LoVo (cell line): ENCODE results near the gene BAK1.

Experiments
- DNase-seq: peaks from one replicate; pipeline ENCODE4 v3.0.0-alpha.2; 2016; ENCODE audit warnings: low spot score

BAK1 gene

DNA sequence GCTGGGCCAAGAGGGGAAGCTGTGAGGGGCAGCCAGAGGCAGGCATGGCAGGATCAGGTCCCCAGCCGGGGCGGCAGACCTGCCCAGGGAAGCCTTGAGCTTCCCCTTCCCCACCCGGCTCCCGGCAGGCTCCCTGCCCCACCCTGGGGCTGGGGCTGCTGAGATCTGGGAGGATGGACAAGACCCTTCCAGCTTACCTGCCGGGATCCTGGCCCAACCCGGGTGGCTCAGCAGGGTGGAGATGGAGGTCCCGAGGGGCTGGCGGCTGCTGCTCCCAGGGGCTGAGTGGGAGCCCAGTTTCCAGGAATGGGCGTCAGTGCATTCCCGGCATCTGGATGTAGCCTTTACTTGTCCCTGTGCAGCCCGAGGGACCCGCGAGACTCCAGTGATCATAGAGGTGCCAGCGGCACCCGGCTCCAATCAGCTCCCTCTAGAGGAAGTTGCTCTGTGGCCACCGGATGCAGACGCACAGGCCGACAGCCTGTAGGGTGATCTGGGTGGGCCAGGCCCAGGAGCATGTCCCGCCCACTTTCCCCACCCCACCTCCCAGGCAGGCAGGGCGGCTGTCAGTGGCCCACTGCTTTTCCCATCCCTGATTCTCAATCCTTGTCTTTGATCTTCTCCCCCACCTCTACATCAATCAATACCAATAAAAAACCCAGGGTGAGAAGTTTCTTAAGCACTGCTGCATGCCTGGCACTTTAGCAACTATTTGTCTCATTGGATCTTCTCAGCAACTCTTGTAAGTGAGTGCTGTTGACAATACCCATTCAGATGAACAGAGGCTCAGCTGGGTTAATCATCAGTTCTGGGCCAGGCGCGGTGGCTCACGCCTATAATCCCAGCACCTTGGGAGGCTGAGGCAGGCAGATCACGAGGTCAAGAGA is at the start of gene BAK1:
Gene BAK1, minus strand, starts transcription at position 449 of the 887 bp plus-strand sequence. CDS start 2,672 bp downstream, outside the sequence.
- DNase-seq: peak; percentile 93

DNA sequence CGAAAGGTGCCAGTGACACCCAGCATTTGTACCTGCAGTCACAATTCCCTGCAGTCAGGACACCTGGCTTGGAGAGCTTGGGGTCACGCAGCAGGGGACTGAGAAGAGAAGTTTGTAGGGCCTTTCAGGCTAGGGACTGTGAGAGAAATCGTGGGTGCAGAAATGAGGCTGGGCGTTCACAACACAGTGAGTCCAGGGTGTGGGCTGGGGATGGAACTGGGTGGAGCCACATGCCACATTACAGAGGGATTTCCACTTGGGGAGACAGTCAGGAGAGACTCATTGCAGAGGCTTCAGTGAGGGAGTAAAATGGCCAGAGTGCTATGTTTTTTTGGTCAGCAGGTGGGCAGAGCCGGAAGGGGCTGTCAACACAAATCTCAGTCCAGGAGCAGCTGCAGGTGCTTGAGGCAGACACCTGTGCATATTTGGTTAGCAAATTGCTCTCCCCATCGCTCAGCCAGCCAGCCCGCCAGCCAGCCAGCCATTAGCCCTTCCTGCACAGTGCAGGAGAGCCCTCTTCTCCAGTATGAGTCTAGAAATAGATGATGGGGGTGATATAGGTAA is 48.4 kb upstream of the BAK1 start:
- DNase-seq: no peak

DNA sequence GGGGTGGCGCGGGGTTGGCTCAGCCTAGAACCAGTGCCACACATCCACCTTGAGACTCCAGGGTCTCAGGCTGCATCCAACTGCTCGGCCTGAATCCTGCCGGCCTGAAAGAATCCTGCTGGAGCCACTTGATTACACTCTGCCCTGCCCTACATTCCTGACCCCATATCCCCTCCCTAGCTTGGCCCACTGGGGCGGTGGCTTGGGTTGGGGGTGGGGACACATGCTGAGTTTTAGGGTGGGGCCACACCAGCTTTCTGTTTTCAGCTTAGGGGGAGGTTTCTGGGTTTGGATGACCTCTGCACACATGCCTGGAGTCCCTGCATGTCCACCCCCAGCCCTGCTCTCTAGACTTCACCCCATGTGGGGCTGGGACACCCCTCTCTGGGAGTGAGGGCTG is 47.8 kb upstream of the BAK1 start:
- no peak for DNase-seq

DNA sequence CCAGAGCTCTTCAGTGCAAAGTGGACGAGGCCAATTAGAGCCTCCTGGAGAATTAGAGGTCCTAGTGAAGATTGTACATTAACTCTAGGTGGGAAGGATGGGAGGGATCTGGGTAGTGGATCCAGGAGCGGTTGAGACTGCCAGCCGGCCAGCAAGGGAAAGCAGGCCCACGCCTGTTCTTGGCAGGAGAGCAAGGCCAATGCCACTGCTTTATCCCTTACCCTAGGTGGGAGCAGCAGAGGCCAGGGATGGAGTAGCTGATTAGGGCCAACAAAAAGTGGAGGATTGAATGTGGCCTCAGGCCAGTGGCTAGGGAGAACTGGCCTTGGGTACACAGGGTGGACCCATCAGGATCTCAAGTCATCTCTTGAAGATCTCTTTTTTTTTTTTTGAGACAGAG is 44.8 kb upstream of the BAK1 start:
- DNase-seq: no peak

DNA sequence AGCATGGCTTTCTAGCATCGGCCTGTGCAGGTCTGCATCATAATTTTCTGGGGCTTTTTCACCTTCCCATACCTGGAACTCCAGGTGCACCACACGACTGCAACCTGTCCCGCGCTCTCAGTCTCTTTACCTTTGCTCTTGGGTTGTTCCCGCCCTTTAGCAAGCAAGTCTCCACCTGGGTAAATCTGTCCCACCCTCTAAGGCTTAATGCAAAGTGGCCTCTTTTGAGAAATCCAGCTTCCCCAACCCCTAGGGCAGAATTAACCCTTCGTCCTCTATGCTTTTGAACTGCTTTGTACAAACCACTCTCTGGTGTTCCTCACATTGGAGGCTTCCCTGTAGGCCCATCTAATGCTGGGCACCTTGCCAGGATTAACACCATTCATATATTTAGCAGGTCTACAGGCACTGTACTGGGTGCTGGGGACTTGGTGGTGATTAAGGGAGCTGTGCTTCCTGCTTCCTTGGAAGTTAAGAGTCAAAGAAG is 43.9 kb upstream of the BAK1 start:
- no peak for DNase-seq

DNA sequence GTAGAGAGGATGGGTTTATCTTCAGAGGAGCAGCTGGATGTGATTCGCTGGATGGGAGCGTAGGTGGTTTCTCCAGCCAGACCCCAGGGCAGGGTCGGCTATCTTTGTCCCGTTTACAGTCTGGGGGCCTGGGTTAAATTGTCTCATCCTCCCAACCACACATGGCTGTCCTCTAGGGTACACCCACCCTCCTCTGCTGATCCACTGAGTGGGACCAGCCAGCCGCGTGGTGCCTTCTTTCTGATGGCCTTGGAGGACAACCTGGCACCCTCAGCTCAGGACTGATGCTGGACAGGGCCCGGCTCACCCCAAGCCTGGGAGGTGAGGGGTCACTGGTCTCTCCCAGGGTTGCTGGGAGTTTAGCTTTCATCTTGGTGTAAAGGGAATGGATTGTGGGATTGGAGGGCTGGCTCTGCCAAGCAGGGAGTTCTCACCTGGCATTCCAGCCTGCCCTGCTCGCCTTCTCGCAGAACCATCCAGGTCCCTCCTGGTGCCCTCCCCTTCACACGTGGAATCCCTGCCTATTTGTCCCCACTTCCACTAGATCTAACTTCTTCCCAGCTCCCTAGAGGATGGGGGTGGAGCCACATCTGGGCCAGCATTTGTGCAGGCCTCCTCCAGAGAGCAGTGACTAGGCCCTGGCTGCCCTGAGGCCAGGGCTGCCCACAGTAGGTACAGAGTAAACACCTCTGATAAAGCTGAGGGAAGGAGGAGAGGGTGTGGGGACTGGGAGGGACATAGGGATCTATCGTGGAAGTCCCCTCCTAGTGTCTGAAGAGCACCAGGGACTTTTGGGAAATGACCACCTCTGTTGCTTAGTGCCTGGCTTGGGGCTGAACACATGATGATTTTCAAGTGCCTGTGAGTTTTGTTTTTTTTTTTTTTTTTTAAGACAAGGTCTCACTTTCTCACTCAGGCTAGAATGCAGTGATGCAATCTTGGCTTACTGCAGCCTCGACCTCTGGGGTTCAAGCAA is 42.7 kb upstream of the BAK1 start:
- DNase-seq: no peak

DNA sequence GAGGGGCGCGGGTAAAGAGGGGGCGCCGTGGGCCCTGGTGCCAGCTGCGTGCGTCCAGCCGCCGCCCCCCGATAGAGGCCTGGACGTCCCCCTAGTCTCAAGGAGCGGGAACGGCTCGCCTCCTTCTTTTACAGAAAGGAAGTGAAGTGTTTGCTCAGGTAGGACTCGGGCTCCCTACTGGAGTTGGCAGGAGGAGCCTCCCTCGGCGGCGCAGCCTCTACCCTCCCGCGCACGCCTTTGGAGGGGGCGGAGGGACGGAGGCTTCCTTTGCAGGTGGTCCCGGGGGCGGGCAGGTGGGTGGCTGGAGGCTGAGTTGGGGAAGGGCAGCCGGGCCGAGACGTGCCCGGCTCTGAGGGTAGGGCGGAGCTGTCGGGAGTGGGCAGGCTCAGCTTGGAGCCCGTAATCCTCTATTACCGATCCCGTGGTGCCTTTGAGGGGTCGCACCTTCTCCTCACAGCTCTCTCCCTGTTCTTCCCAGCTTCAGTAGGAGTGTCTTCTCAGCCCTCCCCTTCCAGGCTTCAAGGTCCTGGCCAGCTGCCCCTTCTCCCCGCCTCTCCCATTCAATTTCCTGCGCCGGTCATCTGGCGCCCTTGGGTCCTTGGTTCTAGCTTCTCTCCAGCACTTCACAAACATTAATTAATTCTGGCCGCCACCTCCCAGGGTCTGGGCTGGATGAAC is 41.8 kb upstream of the BAK1 start:
- DNase-seq: peak; percentile 31

DNA sequence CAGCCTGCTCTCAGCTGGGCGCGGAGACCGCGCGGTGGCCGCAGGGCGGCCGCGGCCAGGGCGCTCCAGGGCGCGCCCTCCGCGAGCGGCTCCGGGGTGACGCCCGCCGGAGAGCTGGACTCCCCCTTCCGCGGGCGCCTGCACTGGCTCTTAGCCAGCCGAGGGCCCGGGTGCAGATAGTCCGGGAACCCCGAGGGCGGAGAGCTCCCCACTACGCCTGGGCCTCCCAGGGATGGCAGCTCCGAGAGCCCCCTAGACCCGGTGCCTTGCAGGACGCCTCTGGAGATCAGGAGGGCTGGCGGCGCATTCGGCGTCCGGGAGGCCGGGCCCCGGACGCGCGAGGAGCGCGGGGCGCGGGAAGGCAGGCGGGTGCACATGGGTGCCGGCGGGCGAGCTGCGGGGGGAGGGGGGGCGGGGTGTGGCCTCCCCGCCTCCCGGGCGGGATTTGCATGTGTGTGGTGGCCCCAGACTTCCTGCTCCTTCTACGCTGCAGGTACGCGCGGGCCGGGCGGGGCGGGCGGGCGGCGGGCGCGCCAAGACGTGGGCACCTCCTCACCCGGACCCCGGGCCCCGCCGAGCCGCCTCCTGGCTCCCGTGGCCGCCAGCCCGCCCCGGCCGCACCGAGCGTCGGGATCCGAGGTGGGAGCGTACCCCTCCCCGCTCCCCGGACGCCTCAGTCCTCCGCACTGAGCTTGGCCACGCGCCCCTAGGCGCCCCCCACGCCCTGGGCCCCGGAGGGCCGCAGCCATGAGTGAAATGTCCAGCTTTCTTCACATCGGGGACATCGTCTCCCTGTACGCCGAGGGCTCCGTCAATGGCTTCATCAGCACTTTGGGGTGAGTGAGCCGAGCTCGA is 41.0 kb upstream of the BAK1 start, which contains the start of gene ITPR3:
Gene ITPR3, plus strand, starts transcription at position 467 of the 855 bp plus-strand sequence. Its CDS starts 281 bp downstream, at position 748.
- peak; percentile 76 for DNase-seq

DNA sequence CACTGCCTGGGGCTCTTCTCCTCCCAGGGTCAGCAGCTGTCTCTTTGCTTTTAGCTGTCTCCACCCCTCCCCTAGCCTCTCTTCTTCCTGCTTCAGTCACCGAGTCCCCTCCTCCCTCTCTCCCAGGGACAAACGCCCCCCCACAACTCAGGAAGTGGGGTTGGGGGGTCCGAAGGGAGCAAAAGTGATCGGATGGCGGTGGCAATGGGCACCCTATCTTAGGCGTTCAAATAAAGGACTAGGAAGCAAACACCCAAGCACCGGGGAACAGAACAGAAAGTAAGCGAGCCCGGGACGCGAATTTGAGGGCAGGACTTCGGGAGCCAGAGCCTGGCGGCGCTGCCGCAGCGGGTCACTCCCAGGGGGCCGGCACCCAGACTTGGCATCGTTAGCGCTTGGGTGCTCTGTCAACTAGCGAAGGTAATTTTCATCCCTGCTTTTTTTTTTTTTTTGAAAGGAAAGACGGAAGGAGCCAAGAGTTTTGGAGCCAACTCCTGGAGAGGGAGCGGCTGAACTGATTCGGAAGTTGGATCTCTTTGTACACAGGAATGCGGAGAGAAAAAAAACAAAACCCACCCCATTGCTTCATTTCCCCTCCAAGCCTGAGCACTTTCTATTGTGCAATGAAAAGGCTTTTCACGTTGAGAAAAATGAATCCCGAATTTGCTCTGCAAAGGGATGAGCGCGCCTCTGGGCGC is 40.2 kb upstream of the BAK1 start:
- DNase-seq: peak; percentile 56

DNA sequence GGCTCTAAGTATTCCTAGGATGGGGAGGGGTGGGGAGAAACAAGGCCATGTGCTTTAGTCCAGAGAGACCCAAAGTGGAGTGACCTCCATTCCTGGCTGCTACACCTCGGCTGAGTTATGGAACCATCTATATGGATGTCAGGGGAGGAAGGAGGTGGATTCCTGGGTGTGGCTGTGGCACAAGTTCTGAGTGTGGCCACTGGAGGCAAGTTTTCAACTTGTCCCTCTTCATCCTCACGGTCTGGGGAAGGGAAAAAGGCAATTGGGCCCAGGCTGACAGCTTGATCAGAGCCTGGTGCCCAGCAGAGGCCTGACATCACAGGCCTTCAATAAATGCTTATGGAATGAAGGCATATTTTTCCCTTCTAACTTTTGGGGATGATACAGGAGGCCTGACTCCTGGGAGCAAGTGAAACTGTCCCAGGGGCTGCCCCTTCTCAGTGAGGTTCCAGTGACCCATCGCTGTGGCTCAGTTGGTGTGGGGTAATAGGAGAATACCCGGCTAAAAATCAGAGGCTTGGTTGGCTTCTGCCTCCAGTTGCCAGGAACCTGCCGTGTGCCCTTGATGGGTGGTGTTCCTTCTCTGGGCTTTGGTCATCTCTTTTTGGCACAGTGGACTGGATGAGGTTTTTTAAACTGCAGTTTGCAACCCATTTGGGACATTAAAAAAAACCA is 39.2 kb upstream of the BAK1 start:
- peak; percentile 22 for DNase-seq

DNA sequence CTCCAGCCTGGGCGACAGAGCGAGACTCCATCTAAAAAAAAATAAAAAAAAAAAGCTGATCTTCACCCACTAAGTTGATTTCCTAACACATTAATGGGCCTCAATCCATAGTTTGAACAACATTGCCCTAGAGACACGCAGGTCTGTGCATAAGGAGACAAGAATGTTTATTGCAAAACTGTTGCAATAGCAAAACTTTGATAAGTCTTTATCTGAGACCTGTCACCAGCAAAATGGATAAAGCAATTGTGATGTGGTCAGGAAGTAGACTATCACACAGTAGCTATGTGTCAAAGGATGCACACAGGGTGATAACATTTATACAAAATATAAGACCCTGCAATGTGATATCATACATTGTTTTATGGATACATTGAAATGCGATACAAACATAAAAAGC is 36.8 kb upstream of the BAK1 start:
- DNase-seq: no peak

DNA sequence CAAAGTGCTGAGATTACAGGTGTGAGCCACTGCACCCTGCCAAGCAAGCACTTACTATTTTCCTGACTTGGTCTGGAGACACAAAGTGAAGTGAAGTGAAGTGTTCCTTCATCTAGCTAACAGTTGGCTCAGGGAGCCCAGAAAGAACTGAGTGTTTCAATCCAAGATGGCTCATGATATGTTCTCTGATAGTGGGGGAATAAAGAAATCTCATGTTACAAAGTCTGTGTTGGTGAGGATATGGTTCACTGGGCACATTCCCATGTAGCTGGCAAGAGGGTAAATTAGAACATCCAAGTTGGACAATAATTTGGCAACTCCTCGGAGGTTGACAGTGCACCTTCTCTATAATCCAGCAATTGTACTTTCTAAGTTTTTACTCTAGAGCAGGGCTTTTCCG is 36.0 kb upstream of the BAK1 start:
- no peak for DNase-seq

DNA sequence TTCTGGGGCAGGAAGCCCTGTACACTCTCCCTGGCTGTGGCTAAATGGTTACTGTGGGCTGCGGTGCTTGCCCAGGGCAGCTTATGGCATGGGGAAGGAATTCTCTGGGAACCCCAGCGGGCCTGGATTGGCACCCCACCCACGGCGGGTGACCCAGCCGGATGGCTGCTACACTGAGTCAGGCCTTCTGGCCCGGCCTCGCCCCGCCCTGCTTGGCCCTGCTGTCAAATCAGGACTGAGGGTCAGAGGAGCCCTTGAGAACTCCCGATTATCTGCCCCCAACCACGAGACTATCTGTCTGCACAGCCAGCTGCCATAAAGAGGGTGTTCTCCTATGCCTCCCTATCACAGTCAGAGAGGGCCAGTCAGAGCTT is 33.7 kb upstream of the BAK1 start:
- no peak for DNase-seq

DNA sequence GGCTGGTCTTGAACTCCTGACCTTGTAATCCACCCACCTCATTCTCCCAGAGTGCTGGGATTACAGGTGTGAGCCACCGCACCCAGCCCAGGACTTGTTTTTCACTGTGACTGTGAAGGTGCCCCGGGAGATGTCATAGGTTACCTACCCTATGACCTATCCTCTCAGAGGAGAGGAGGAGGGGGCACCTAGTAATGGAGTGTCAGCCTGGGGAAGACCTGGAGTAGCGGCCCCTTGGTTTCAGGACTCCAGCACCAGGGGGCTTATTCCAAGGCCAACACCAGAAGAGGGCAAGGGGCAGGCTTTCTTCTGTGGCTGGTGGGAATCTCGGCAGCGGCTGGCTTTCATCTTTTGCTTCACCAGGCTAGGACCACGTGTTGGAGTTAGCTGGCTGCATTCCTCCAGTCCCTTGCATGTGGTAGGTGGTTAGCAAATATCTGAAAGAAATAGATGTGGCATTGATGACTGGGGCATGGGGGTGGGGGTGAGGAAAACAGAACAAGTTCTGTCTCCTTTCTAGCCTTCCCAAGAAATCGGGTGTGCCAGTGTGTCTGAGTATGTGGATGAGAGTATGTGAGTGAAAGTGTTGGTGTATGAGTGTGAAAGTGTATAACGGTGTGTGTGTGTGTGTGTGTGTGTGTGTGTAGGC is 33.2 kb upstream of the BAK1 start:
- no peak for DNase-seq

DNA sequence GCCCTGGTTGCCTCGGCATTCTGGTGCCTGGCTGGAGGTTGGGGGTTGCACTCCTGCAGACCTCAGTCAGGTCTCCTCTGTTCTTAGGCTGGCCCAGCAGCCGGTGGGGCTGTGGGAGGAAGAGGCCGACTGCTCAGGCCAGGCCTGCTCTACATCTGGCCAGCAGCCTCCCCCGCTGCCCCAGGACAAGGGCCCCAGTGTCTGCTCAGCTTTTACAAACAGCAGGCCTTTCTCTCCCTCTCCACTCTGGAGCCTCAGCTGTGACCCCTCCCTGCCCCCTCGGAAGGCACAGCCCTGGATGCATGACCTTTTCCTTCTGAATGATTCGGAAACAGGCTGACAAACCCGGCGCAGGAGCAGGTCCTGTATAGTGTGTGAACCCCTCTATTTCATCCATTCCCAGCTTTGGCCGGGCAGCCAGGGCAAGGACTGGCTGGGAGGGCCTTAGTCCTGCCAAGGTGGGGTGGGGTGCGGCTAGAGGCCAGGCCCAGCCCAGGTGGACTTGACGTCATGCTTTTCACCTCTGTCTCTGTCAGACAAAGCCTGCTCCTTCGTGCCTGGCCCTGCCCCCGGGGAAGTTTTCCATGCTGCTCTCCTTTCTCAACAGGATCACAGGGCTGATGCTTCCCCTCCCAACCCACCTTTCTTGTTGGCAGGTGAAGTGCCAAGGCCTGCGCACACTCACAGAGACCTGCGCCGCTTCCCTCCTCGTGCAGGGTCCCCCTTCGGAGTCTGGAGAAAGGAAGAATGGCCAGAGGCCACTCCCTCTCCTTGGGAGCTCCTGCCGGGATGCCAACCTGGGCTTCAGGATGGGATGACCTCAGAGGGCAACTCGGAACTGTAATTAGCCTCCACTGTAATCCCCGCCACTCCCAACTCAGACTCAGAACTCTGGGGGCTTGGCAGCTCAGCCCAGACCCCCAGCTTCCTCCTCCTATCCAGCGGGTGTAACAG is 31.0 kb upstream of the BAK1 start:
- no peak for DNase-seq

DNA sequence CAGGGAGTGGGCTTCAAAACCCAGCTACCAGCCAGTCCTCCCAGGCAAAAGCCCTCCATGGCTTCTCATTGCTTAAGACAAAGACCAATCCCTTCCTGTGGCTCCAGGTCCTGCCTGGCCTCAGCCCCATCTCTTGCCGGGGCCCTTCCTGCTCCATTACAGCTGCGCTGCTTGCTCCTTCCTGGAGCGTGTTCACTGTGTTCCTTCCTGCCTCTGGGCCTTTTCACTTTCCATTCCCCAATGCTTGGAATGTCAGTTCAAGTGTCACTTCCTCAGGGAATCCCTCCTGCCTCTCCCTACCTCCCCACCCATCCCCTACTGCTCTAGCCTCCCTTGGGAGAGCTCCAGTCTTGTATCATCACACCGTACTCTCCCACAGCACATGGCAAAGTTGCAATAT is 30.0 kb upstream of the BAK1 start:
- DNase-seq: no peak

DNA sequence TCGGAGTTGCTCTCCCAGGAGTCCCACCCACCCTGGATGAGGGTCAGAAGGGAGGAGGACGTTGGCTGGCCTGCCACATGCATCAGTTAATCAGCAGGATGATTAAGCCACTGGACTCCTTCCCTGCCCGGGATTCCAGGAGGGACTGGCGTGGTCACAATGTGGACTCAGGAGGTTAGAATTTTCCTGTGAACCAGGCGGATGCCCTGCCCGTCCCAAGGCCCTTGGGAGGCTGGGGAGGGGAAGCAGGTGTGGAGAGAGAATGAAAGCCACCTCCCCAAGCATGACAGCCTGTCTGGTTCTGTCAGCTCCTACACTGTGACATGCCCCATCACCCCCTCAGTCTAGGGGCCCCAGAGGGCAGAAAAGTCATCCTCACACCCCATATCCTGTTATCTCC is 29.5 kb upstream of the BAK1 start:
- no peak for DNase-seq

DNA sequence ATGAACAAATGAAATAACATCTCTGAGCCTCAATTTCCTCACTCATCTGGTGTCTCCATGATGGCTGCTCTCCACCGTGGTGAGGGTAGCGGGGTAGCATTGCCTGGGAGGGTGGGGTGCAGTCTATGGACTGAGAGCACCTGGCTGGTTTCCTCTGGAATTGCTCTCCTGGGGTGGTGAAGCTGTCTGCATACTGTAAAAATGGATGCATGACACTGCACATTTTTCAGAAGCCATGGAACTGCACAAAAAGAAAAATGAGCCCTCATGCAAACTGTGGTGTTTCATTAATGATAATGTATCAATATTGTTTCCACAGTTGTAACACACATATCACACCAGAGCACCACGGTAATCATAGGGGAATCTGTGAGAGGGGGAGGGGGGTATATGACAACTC is 28.9 kb upstream of the BAK1 start:
- DNase-seq: no peak
